SW480 (cell line): ENCODE results near the gene LACRT.
"Not testable (repeated sequence)": the region's sequence is repeated elsewhere in the genome, so short reads cannot be mapped to it uniquely, and the experiment has no call there.

Experiments
- DNase-seq: peaks from one replicate; pipeline ENCODE4 v3.0.0-alpha.2; 2016; ENCODE audit warnings: low spot score

LACRT gene

DNA sequence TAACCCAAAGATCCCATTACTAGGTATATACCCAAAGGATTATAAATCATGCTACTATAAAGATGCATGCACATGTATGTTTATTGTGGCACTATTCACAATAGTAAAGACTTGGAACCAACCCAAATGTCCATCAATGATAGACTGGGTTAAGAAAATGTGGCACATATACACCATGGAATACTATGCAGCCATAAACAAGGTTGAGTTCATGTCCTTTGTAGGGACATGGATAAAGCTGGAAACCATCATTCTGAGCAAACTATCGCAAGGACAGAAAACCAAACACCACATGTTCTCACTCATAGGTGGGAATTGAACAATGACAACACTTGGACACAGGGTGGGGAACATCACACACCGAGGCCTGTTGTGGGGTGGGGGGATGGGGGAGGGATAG is 4.4 kb upstream of the LACRT start:
- DNase-seq: not testable (repeated sequence)

DNA sequence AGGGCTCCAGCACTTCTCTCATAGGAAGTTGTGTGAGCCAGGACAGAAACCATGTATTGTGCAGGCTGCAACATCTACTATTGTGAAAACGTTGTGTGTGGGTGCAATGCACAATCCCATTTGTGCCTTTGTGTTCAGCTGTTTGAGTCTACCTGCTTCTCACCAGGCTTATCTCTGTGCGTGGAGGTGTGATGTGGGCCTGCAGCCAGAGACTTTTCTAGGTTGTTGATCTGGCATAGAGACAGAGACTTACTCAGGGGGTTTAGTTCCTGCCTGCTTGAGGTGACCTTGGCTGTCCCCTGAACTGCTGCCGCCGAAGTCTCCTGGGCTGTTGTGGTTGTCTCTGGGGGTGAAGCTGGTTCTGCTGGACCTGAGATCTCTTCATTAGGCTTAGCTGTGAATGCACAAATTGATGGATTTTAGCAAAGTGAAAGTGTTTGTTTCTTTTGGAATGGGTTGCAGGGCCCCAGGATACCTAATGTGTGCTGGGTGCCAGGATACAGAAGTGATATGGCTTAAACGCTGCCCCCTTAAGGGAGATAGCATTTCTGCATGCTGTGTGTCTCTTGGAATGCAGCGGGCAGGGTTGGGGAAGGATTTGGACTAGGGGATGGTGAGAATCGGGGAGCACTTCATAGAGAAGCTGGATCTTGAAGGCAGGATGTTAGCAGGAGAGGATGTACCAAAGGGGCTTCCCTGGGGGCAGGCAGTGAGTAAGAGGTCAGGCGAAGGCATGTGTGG is 2.5 kb downstream of the LACRT start:
- no peak for DNase-seq

DNA sequence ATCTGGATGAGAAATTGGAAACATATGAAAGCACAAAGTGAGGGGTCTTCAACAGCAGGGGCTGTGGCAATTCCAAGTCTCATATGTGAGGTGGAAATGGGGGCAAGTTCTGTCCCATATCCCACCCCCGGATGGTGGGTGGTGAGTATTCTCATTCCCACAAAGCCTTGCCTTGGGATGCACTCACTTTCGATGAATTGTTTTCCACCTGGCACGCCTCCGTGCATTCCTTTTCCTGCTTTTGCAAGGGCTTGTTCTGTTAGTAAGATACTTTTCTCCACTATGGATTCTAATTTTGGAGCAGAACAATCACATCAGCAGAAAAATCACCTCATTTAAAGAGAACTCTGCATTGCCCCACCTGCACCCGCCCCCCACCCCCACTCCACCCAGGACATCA is 3.1 kb downstream of the LACRT start:
- no peak for DNase-seq

DNA sequence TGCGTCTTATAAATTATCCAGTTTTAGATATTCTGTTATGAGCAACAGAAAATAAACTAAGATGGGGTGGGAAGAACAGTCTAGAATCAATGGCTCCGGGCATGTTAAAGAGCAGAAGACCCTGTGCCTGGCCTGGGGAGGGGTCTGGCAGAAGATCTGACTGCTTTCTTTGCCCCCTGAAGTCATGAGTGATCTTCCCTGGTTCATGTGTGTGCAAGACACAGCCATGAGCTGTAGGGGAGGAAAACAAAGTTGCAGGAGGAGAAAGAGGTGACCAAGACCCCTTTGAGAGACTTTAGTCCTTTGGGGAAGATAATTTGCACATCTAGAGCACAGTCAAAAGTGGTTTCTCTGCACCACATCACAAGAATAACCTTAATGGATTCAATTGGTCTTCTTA is 4.8 kb downstream of the LACRT start:
- no peak for DNase-seq

DNA sequence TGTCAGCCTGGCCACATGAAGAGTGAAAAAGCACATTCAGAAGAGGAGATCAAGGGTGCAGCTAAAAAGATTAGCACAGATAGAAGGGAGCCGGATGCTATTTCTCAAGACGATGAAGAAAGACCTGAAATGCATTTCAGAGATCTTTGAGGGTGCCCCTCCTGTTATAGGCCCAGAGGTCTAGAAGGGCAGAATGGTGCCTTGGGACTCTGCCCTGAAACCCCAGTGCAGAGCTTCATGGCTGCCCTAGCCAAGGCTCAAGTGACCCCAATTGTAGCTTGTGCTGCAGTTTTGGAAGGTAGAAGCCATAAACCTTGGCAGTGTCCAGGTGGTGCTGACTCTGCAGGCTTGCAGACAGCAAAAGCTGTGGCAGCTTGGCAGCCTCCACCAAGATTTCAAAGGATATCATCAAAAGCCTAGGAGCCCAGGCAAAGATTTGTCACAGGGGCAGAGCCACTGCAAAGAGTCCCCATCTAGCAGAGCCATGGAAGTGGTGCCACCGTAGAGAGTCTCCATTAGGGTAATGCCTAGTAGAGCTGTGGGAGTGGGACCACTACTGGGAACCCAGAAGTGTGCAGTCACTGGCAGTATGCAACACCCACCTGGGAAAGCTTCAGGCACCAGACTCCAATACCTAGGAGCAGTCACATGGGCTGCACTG is 6.4 kb downstream of the LACRT start:
- DNase-seq: no peak

DNA sequence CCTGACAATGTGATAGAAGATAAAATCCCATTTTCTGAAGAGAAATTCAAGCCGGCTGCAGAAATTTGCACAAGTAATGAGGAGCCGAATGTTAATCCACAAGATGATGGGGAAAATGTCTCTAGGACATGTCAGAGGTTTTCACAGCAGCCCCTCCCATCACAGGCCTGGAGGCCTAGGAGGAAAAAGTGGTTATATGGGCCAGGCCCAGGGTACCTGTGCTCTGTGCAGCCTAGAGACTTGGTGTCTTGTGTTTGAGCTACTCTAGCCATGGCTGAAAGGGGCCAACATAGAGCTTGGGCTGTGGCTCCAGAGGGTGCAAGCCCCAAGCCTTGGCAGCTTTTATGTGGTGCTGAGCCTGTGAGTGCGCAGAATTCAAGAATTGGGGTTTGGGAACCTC is 7.4 kb downstream of the LACRT start:
- no peak for DNase-seq

DNA sequence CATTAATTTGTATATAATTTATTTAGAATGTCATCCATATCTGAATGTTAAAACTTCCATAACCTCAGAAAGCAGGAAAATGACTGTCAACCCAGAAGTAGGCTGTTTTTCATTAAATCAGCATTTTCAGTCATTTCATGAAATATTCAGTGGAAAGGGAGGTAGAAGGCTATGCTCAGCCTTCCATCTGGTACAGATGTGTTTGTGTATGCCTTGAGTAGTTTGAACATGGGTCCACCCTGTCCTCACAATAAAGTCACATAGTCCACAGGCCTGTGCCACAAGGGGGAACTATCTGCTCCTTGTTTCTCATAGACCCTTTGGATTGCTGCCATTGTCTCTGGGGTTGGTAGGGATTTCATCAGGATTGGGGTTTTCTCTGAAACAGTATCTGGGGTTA is 9.1 kb downstream of the LACRT start:
- no peak for DNase-seq

DNA sequence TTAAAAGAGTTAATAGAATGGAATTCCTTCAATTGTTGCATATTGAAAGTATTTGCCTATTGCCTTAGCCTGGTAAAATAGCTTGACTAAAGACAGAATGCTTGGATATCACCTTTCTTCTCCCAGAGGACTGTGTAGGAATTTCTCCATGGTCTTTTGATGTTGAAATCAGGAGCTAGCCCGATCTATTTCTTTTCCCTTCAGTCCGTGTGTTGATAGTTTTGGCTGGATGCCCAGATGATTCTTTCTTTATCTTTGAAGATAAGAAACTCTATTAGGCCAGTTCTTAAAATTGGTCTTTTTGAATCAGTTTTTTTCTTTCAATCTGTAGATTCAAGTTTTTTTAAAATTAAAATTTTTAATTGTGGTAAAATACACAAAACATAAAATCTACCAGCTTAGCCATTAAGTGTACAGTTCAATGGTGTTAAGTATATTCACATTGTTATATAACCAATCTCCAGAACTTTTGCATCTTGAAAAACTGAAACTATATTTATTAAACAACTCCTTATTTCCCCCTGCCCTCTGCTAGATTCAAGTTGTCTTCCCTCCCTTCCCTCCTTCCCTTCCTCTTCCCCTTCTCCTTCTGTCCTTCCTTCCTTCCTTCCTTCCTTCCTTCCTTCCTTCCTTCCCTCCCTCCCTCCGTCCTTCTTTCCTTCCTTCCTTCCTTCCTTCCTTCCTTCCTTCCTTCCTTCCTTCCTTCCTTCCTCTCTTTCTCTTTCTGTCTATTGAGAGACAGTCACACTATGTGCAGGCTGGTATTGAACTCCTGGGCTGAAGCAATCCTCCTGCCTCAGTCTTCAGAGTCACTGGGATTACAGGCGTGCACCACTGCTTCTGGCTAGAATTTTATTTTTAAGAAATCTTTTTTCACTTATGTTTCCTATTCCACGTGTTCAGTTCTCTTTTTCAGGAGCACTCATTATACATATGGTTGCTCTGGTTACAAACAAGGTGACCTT is 10.1 kb downstream of the LACRT start:
- peak; percentile 27 for DNase-seq

DNA sequence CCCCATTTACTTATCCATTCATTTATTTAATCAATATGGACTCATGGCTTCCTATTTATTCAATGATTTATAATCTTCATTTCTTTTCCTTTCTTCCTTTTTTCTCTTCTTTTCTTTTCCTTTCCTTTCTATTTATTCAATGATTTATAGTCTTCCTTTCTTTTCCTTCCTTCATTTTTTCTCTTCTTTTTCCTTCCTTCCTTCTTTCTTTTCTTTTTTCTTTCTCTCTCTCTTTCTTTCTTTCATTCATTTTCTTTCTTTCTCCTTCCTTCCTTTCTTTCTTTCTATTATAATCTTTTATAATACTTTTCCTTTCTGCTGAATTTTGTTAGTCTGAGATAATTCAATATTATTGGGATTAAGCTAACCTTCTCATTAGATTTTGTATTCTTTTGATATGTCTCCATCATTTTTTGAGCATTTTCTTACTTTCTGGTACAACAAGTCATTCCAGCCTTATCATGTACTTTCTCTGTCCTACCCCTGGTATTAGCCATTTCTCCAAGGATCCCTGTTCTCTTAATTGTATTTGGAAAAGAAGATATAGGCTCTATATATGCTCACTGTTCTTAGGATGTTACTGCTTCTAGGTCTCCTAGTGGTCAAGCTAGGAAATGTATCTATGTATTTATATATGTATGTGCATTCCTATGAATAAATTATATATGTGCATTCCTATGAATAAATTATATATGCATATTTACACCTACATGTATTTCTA is 12.1 kb downstream of the LACRT start:
- DNase-seq: peak; percentile 57

DNA sequence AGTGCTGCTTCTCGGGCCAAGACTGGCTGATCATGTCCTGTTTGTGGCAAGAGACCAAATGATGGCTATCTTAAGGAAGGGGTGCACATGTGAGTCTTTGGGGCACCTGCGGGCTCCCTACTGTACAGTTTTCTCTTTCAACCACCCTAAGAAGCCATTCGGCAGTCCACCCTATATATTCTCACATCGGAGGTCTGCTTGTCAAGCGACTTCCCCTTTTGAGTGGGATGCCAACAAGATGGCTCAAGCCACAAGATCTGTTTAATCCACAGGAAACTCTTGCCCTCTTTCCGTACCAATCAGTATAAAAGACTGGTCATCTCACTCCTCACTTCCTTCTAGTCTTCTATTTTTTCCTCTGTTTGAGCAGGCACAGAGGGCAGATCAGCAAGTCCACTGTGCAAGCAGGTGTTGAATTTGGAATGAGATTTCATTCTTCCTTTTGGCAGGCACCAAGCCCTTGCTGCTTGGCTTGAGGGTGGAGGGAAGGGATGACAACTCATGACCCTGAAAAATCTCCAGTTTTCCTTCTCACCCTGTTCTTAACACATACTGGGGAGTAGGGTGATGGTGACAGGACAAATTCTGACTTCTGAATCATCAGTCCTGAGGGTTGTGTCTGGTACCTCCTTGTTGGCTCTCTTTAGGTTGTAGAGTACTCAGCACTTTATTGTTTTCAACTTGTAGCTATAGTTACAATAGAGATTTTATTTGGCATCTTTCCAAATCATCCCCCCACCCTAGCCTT is 17.6 kb downstream of the LACRT start:
- DNase-seq: no peak

DNA sequence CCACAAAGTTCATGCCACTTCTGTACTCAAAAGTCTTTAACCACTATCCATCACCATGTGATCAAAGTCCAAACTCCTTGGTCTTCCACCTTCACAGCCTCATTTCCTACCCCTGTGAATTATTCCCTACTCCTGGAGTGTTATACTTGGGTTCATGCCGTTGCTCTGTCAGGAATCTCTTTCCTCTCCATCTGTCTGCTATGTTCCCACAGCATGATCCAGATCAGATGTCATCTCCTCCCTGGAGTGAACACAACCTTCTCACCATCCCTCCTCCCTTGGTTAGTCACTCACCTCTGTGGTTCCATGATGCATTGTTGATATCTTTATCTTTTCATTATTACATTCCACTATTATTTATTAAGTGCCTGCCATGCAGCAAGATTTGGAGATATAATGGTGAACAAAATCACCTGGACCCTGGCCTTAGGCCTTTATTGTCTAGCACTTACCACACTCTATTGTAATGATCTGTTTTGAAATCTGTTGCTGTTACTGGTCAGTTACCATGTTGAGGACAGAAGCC is 22.4 kb downstream of the LACRT start:
- DNase-seq: no peak

DNA sequence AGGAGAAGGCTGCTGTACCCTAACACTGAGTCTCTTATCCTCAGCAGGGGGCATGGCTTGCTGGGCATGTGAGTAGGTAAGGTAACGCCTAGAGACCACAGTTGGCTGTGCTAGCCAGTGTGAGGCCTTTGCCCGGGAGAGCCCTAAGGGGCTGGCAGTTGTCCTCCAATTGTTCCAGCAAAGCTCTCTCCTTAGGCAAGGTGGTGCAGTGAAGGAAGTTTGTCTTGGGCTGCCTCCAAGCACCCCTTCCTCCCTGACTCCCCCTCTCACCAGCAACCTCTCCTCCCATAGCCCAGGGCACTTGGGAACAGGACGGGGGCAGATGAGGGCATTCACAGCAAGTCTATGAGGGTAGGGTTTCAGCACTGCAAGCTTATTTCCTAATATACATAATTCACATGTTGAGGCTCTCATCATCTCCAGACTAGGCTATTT is 23.0 kb downstream of the LACRT start:
- DNase-seq: no peak

DNA sequence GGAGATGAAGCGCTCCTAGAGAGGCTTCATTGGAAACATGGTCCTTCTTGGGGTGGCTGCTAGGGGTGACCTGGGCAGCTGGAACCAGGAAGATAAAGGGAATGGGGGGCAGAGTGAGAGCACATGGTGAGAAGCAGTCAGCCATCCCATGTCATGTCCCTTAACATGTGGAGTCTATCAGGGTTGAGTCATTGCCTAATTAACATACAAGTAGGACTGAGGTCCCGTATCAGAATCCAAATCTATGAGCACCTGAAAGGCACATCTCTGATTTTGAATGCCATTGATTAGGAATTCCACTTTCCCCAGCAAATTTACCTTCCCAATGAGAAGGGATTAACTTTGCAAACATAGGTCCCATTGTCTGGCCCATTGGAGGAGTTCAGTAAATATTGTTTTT is 25.9 kb downstream of the LACRT start:
- no peak for DNase-seq

DNA sequence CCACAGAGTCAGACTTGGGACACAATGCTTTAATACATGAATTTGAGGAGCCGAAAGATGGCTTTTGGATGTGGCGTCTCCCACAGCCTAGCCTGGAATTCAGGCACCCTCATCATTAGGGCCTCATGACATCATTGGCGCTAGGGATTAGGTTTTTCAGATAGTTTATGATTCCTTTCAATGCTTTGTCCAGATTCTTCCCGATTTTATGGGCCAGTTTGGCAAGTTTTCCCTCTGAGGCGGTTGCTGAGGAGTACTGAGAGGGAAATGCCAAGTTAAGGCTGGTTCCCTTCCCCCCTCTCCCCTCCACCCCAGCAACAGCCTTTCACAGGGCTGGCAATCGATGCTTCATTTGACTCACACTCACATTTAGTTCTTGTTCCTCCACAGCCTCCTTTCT is 26.5 kb downstream of the LACRT start:
- no peak for DNase-seq

DNA sequence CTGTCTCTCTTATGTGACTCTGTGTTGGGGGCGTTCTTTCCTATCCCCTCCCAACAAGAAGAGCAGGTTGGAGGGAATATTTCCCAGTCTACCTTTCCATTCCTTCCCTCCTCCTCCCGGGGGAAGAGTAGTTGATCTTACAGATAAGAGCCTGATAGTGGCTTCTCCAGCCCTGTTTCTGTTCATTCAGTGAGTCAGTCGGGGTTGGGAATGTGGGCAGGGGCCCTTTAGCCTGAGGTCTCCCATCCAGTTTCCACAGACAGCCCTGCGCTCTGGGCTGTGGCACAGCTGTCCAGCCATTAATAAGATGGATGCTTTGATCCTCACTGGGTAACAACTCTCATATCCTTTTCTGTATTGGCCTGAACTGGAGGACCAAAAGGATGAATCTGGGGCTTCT is 28.1 kb downstream of the LACRT start:
- DNase-seq: no peak

DNA sequence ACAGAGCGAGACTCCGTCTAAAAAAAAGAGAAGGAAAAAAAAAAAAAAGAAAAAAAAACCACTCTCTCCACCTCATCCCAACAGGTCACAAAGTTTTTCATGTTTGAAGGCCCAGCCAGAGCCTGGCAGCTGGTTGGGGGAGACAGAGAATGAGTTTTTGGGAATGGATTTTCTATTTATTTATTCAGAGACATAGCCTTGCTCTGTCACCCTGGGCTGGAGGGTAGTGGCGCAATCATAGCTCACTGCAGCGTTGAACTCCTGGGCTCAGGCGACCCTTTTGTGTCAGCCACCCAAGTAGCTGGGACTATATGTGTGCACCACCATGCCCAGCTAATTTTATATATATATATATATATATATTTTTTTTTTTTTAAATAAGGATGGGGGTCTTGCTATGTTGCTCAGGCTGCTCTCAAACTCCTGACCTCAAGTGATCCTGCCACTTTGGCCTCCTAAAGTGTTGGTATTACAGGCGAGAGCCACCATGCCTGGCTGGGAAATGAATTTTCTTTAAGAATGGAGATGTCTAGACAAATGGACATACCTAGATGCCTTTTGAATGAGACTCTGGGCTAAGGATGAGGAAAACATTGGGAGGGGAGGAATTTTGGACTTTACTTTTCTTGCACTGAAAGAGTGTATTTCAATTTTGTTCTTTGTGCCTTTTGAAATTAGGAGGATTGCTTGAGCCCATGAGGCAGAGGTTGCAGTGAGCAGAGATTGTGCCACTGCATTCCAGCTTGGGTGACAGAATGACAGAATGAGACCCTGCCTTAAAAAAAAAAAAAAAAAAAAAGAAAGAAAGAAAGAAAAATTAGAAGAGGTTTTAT is 29.3 kb downstream of the LACRT start:
- no peak for DNase-seq

DNA sequence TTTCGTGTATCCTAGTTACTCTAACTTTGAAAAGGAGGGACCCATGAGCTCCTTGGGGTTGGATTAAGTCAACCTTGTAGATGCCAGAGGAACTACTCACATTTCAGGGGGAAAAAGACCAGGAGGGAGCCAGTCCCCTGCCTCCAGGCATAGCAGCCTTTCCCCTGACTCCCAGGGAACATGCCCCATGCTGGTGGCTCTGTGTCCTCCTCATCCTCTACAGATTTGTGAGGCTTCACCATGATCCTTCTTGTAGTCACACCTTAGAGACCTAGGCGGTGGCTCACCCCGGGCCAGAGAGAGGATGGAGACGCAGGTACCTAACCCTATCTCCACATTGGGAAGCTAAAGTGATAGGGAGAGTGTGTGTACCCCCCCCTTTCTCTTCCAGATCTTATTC is 30.3 kb downstream of the LACRT start:
- no peak for DNase-seq

DNA sequence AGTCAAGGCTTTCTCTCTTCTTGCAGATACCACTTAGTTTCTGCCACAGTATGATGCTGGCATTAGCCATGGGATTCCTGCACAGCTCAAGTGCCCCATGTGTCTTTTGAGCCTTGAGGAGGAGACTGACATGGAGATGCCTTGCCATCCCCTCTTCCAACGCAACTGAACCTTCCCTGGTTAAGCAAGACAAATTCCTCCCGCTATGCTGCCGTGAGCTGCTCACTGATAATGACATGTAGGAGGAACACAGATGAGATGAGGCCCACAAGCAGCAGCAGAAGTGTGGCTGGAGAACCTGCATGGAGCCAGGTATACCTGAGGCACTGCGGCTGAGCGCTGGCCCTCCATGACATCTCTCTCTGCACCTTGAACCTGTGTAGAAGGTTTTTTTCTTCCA is 30.8 kb downstream of the LACRT start:
- no peak for DNase-seq

DNA sequence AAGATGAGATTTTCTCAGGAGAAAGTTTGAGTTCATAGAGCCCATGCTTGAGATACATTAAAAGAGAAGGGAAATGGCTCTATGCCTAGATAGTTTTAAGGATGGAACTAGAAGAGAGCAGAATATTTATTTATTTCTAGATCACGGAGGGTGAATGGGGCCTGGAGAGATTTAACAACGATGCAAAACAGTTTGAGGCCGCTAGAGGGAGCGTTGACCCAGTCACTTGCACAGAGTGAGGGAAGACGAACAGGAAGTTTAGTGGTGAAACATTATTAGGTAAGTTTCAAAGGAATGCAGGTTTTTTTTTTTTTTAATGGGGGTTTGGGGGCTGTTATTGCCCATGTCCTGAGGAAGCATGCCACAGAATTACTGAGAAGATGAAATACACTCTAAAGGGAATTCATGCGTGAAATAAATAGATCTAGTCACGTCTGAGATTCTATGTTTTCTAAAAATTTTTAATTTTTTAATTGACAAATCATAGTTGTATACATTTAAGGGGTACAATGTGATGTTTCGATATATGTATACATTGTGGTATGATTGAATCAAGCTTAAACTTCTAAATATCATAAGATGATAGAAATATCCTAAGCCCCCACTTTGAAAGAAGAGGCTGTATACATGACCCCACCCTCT is 31.4 kb downstream of the LACRT start:
- DNase-seq: peak; percentile 78

DNA sequence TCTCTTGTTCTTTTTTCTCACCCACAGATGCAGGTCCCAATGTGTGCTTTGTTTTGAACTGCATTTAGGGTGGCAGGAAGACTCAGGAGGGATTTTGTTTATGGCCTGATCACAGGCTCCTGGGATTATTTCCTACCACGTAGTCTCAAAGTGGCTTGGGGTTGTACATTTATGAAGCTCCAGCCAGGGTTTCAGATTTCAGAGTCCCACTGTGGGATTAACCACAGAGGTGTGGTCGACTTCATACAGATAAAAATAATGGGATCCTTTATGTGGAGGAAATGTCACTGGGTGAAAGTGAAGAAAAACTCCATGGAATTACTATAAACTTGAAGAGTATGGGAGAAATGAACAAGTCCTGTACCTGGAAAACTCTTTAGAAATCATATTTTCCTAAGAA is 32.0 kb downstream of the LACRT start:
- DNase-seq: peak; percentile 50
